GM10847 (cell line): ENCODE data around the gene AURKB.

Source experiments
- POLR2A ChIP-seq: IDR thresholded peaks from 2 replicates; pipeline ENCODE4 v1.6.1; 2011; ENCODE audit not compliant: insufficient read length; ENCODE audit errors: extremely low read depth

The AURKB gene

DNA sequence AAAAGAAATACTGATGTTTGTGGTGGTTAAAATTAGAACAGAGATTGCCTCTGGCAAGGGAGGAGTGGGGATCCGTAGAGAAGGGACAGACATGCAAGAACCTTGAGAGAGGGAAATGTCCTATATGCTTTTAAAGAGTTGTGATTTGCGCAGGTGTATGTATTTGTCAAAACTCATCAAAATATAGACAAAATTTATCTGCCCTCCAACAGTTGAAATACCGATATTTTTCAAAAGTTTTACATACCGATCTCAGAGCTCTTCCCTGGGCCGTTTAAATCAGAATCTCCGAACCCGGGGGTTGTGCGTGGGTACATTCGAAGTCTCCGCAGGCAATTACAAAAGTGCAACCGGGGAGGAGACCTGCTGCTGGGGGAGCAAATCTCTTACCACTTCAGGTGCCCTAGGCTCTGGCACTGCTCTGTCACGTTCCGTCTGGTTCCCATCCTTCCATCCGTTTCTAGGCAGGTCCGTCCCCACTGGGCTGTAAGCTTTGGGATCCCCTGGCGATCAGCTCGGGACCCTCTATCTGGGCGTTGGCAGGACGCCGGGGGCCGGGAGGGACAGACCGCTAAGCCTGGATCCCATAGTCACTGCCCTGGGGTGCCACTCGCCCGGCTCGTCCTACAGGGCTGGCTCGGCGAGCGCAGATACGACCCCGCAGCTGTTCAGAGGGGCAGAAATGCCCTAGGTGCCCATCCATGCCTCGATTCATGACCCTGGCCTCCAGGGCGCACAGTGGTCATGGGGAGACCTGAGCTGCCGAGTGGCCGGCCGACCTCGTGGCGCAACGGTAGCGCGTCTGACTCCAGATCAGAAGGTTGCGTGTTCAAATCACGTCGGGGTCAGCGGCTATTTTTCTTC is 24.6 kb downstream of the AURKB start:
- TF ChIP-seq POLR2A: peak; percentile 40

GRCh38 chr17:8176998-8177731 is 33.2 kb downstream of the AURKB start:
- no peak for TF ChIP-seq POLR2A

DNA sequence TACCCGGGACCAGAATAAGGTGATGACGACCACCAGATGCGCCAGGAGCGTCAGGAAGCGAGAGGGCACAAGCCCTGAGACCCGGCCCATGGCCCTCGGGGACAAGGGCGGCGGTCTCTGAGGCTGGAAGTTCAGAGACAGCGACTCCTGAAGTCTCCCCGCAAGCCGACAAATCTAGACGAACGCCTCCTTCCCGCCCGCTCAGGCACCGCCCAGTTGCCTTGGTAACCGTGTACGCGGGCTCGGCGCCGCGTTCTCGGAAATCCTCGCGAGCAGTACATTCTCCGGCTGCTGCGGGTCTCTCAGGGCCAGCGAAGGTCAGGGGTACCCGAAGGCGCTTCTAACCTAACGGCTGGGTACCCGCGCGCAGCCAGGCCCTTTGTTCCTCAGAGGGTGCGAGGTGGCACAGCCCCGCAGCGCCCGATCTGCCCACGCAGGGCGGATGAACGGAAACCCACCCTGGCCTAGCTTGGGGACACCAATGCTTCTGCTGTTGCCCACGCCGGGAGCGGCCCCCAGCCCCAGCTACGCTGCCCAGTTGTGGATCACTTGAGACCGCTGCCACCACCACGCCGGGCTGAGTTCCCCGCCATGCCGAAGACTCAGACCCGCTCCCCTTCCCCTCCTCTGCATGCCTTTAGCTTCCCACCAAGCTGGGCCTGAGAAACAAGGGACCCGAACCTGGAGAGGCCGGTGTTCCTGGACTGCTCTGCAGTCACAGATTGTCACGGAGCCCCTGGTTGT is 34.0 kb downstream of the AURKB start, which contains the start of gene TMEM107:
TMEM107 (minus strand) TSS at position 184 of the 744 bp plus-strand sequence; CDS start at position 90, 94 bp downstream.
- peak; percentile 49 for TF ChIP-seq POLR2A

DNA sequence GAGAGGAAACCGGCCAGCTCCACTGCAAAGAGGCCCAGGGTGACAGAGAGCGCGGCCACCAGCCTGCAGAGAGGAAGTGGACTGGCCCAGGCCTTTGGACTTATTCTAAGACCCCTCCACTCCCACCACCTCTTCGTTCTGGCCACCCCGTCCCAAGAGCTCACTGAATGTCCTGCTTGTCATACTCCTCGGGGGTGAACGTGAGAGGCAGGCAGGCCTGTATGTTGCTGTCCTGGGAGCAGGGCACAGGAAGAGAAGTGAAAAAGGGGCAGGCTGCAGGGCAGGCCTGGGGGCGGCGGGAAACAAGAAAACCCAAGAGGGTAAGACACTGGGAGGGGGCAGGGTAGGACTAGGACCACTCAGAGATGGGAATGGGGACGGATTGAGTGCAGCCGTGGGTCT is 34.6 kb downstream of the AURKB start:
- no peak for TF ChIP-seq POLR2A

- TF ChIP-seq POLR2A: no peak
Observed at GRCh38 chr17:8173871-8174322, 36.5 kb downstream of the AURKB start.

- TF ChIP-seq POLR2A: peak; percentile 99
Observed at GRCh38 chr17:8173056-8173870, 37.1 kb downstream of the AURKB start.

DNA sequence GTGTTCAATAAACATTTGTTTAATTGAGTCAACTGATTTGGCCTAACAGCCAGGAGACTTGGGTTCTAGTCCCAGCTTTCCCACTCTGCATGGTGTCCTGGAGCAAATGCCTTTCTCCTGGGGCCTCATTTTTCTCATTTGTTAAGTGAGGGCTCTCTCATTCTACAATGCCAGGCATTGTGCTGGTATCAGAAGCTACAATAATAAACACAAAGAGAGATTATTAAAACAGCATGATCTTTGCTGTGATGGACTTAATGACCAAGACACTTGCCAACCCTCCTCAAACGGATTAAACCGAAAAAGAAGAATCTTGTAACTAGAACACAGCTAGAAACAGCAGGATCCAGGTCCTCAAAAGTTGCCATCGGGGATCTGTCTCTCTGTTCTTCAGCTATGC is 42.8 kb downstream of the AURKB start:
- no peak for TF ChIP-seq POLR2A

DNA sequence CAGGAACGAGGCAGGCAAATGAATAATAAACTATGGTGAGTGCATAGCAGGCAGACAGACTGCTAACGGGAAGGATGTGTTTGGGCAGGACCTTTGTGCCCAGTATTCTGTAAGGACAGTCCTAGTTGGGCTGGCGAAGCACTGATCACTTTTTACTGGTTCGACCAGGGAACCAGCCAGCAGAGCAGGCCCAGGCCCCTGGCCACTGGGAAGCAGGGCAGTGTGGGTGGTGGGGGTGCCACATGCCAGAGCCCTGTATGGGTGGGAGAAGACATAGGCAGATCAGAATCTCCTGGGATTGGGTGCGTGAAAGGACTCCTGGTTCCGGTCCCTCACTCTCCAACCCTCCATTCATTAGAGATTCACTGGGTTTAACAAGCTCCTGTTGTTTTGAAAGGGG is 43.6 kb downstream of the AURKB start:
- TF ChIP-seq POLR2A: no peak

GRCh38 chr17:8164815-8165131 is 45.6 kb downstream of the AURKB start:
- no peak for TF ChIP-seq POLR2A

- no peak for TF ChIP-seq POLR2A
Observed at GRCh38 chr17:8163978-8164814, 46.2 kb downstream of the AURKB start.

GRCh38 chr17:8162997-8163977 is 47.1 kb downstream of the AURKB start:
- TF ChIP-seq POLR2A: peak; percentile 14

- TF ChIP-seq POLR2A: peak; percentile 71
Observed at GRCh38 chr17:8162233-8162996, 48.0 kb downstream of the AURKB start, which contains the start of gene VAMP2. Gene VAMP2, minus strand, starts transcription at chr17:8162948. Its CDS starts 69 bp downstream, at chr17:8162879.
